ENCODE measurements around the gene TGFB2. TPM values are rescaled to one million over a fixed set of nuclear protein-coding genes. Genes with fewer than 3 reads are reported as not detected.

The TGFB2 gene
- total RNA-seq, 4 donors from 2014 or later: 0.56 to 2.3 (median 0.86) TPM

DNA sequence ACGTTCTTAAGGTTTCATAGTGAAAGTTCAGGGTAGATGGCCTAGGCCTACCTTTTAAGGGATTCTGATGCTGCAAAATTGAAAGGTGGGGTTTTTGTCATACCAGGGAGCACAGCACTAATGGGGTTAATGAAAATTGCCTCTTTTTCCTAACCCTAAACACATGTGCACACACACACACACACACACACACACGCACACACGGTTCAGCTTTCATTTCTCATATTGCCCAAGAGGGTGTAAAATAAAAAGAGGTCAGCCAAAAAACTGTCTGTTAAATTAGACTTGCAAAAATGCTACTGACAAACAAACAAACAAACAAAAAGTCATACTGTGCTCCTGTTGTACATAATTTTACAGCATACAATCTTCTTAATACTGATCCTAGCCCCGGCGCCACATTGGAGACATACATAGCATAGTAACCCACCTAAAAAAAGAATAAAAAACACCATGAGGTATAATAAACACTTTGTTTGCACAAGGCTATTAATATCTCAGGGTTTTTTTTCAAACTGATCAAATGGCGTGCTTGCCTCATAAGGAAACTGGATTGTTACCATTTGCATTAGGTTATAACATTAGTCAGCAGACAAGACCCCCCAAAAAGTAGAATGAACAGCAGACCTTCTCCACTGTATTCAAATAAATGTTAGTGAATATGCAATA is 69.1 kb downstream of the TGFB2 start:
- no peaks in the 10 kb centered on the region for H3K36me3 ChIP-seq
- H3K9me3 ChIP-seq: no peaks in the 10 kb centered on the region
- no peak for TF ChIP-seq POLR2A (IDR thresholded peaks at IDR 0.05)
- TF ChIP-seq, protein P1, sequence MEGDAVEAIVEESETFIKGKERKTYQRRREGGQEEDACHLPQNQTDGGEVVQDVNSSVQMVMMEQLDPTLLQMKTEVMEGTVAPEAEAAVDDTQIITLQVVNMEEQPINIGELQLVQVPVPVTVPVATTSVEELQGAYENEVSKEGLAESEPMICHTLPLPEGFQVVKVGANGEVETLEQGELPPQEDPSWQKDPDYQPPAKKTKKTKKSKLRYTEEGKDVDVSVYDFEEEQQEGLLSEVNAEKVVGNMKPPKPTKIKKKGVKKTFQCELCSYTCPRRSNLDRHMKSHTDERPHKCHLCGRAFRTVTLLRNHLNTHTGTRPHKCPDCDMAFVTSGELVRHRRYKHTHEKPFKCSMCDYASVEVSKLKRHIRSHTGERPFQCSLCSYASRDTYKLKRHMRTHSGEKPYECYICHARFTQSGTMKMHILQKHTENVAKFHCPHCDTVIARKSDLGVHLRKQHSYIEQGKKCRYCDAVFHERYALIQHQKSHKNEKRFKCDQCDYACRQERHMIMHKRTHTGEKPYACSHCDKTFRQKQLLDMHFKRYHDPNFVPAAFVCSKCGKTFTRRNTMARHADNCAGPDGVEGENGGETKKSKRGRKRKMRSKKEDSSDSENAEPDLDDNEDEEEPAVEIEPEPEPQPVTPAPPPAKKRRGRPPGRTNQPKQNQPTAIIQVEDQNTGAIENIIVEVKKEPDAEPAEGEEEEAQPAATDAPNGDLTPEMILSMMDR (IDR thresholded peaks at IDR 0.05 in 4 of 5, conservative IDR thresholded peaks at IDR 0.05 in 1 of 5): no peak
- H3K4me3 ChIP-seq: peak overlapping the region in 1 of 4 donors; percentile 16
- H3K27ac ChIP-seq: peak overlapping the region; percentile 21 to 77 (median 66)
- DNase-seq (peak in 1 of 2 donors; percentile 65), ATAC-seq (peak; percentile 59 to 66)
- in situ Hi-C loops (cut with MboI; ENCODE audit: low sequenced_read_pairs in 4 of 4): no loop called here
- H3K27me3 ChIP-seq: no peaks in the 10 kb centered on the region
- intact Hi-C loops (cut with DNase I; ENCODE audit: low total_unique reads): loop anchor here (5.0 kb wide), 1 partner anchor 67 kb away; the partner anchor contains the start of gene TGFB2
- H3K4me1 ChIP-seq: peaks cover 38 to 45% of the 10 kb centered on the region in 2 donors

DNA sequence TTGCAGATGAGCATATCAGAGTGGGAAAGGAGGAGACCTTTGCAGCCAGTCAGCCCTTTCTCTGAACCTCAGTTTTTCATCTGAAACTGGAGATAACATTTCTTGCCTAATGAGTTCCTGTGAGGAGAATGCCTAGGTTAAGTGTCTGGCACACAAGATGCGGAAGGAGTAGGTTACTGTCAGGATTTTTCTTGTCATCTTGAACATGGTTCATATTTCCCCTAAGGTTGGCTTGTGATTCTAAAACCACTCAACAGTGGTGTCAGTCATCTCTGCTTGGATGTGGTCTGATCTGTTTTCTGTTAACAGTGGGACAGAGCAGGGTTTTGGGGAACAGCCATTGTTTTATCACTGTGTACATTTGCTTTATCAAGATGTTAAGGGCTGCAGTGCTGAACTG is 70.6 kb downstream of the TGFB2 start:
- no peak for TF ChIP-seq POLR2A (IDR thresholded peaks at IDR 0.05)
- TF ChIP-seq, protein P1 (IDR thresholded peaks at IDR 0.05 in 4 of 5, conservative IDR thresholded peaks at IDR 0.05 in 1 of 5): no peak
- H3K4me1 ChIP-seq: peaks cover 30 to 38% of the 10 kb centered on the region in 2 donors
- H3K4me3 ChIP-seq: no peak overlapping the region
- H3K36me3 ChIP-seq: no peaks in the 10 kb centered on the region
- no peaks in the 10 kb centered on the region for H3K9me3 ChIP-seq
- intact Hi-C loops (cut with DNase I; ENCODE audit: low total_unique reads) (no loop called here), in situ Hi-C loops (cut with MboI; ENCODE audit: low sequenced_read_pairs in 4 of 4) (no loop called here)
- no peaks in the 10 kb centered on the region for H3K27me3 ChIP-seq
- H3K27ac ChIP-seq: peak overlapping the region; percentile 46 to 77 (median 66)
- ATAC-seq (peak; percentile 72 to 88), DNase-seq (no peak)

DNA sequence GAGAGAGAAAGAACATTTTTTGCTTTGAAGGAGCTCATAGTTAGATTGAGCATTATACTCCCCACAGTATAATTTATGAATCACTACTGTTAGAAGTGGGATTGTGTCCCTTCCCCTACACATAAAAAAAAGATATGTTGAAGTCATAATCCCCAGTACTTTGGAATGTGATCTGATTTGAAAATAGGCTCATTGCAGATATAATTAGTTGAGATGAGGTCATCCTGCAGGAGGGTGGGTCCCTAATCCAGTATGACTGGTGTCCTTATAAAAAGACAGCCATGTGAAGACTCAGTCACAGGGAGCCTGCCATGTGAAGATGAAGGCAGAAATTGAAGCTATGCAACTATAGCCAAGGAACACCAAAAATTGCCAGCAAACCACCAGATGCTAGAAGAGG is 76.4 kb downstream of the TGFB2 start:
- TF ChIP-seq, protein P1 (IDR thresholded peaks at IDR 0.05 in 4 of 5, conservative IDR thresholded peaks at IDR 0.05 in 1 of 5): no peak
- TF ChIP-seq POLR2A (IDR thresholded peaks at IDR 0.05): peak in 1 of 2 donors; percentile 12
- intact Hi-C loops (cut with DNase I; ENCODE audit: low total_unique reads): no loop called here
- Histone ChIP-seq H3K27ac (peak overlapping the region; percentile 34 to 59 (median 46)), H3K9me3 (no peaks in the 10 kb centered on the region), H3K27me3 (no peaks in the 10 kb centered on the region), H3K4me3 (no peak overlapping the region), H3K4me1 (peaks cover 22 to 29% of the 10 kb centered on the region in 2 donors), H3K36me3 (no peaks in the 10 kb centered on the region)
- ATAC-seq (peak in 1 of 2 donors; percentile 46), DNase-seq (no peak)
- in situ Hi-C loops (cut with MboI; ENCODE audit: low sequenced_read_pairs in 4 of 4): no loop called here

DNA sequence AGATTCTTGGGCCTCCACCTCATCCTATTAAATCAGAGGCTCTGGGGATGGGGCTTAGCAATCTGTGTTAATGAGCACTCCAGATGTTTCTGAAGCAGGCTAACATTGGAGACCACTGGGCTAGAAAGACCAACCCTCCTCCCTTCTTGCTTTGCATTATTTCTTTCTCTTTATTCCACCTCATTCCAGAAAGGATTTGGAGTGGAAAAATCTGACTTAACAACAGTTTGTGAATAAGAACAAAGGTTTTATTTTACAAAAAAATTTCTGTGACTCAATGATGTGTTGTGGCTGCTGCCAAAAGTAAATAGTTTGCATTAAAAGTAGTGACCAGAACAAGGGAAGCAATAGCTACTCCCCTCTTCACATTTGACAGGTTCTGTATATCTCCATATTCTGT is 79.4 kb downstream of the TGFB2 start:
- intact Hi-C loops (cut with DNase I; ENCODE audit: low total_unique reads): no loop called here
- DNase-seq (no peak), ATAC-seq (no peak)

More for the DNA sequence above, 79.4 kb downstream of the TGFB2 start:
- Histone ChIP-seq H3K27me3 (no peaks in the 10 kb centered on the region), H3K9me3 (no peaks in the 10 kb centered on the region), H3K27ac (peak overlapping the region in 3 of 4 donors; percentile 66 to 76 (median 72)), H3K36me3 (no peaks in the 10 kb centered on the region), H3K4me3 (no peak overlapping the region), H3K4me1 (peaks cover 25 to 29% of the 10 kb centered on the region in 2 donors)
- TF ChIP-seq, protein P1 (IDR thresholded peaks at IDR 0.05 in 4 of 5, conservative IDR thresholded peaks at IDR 0.05 in 1 of 5): no peak
- TF ChIP-seq POLR2A (IDR thresholded peaks at IDR 0.05): no peak
- in situ Hi-C loops (cut with MboI; ENCODE audit: low sequenced_read_pairs in 4 of 4): no loop called here
